HG02571 (cell line): ENCODE data around the gene HOXD10.

Experiments used
- ATAC-seq: cut with Tn5 transposase; IDR thresholded peaks from one replicate; pipeline ENCODE4 v1.9.1; 2021; ENCODE audit warnings: mild to moderate bottlenecking, moderate library complexity; ENCODE audit not compliant: unreplicated experiment

The HOXD10 gene

GRCh38 chr2:176082525-176082823 is 34.1 kb upstream of the HOXD10 start:
- ATAC-seq: no peak

- ATAC-seq: no peak
Measured at GRCh38 chr2:176082824-176083751, 33.5 kb upstream of the HOXD10 start.

DNA sequence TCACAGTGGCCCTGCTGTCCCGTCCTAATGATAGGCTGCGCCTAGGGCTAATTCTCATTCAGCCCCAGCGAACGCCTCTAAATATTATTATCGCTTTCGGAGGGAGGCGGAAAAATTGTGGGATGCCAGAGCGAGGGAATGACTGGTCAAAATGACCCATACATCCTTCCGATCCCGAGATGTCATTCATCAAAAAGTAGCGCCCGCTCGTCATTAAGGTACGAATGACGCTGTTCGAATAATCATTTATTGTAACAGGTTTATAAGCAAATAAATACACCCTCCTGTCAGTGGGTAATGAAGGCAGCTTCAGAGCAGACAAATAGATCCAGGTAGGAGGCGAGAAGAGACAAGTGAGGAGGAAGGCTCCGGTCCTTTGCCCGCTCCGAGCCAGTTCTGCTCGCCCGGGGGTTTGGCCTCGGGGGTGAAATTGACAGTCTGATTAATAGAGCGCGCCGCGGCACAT is 32.7 kb upstream of the HOXD10 start, which contains the start of gene EVX2:
TSS of gene EVX2 (minus strand) at position 167 of the 466 bp plus-strand sequence. CDS start 186 bp downstream, outside the sequence.
- no peak for ATAC-seq

- ATAC-seq: no peak
Measured at GRCh38 chr2:176084611-176085119, 31.9 kb upstream of the HOXD10 start.

DNA sequence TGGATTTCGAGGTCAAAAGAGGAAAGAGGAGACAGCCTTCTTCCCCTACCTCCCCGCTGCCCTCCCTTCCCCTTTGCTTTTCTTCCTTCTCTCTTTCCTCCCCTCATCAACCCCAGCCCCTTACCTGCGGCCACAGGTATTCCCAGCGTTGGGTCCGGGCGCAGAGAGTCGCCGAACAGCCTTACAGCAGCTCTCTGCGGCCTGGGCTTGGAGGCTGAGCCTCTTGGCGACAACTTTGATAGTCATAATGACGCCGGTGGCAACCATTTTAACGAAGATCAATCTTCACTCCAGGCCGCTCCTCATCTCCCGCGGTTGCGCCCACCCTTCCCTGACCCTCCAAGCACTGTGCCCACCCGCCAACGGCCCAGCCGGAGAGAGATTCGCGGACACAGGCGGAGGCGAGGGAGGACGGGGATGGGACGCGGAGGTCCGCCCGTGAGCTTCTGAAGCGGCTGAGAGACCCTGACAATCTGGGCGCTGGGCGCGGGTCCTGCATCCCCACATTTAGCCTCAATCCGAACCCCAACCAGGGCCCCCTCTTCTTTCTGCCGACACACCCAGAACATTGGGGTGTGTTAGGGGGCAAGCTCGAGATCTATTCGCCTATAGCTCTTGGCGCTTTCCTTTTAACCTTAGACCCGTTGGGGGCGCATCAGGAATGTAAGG is 31.3 kb upstream of the HOXD10 start:
- no peak for ATAC-seq

DNA sequence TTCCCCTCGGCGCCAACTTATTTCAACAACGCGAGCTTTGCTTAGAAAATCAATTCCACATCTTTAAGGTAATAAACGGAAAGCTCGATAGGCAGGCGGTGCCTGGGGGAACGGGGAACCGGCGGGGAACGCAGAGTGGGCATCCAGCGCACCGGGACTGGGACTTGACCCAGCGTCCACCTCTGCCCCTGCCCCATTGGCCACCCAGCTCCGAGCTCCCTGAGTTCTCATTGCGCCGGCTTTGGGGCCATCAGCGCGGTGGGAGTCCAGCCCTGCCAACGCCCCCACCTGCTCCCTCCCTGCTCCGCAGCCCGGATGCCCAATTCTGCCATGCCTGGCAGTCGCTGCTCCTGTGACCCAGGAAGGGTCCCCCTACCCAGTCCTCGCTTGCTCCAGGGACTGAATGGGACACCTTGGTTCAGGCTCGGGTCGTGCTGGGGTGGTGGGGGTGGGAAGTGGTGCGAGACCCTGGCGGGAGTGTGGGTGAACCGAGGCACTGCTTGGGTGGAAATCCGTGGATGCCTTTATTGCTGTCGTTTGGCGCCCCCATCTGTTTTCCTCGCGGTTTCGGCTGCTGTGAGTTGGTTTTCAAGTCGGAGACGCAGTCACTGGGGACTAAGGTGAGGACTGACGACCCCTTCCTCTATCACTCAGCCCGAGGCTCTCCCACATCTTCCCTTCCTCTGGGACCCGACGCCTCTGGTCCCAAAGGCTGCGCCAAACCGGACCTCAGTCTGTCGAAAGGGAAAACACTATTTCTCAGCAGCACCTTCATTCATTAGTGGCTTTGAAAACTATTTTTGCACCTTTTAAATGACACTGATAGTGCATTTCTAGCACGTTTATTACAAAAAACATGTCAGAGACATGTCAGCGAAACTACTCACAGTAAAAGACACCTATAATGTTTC is 30.5 kb upstream of the HOXD10 start:
- no peak for ATAC-seq

GRCh38 chr2:176087330-176088047 is 29.1 kb upstream of the HOXD10 start:
- ATAC-seq: no peak

DNA sequence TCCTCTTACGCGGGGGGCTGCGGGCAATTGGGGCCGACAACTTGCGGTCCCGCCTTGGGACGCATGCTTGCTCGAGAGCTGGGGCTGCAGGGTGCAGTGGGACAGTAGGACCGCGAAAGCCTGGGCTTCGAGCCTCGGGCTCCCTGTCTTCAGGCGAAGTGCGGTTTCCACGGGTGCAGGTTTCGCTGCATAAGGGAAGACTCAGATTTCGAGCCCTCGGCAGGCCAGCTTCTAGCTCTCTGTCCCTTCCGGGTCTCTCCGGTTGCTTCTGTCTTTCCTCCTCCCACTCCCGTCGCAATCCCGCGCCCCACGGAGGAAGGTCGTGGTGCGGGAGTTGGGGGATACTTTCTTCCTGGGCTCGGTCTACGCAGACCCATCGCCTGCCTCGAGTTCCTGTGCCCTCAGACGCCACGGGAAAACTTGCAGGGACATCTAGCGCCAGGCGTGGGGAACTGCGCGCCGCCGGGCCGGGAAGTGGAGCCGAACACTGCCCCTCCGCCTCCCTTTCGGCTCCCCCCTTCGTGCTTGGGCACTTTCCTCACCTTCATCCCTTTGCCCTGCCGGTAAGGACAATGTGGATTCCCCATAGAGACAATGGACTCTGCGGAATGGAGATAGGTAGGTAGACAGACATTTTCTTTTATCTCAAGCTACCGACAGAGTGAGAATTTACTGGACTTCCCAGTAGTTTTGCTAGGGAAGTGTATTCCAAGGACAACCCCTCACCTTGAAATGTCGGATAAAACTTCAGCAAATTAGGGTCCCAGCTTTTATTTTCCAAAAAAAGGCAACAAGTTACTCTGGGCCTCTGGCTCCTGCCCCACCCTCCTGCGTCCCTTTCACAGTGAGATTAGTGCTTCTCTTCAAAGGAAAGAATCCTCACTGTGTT is 28.3 kb upstream of the HOXD10 start:
- ATAC-seq: no peak

- ATAC-seq: no peak
Measured at GRCh38 chr2:176088937-176089842, 27.4 kb upstream of the HOXD10 start.

DNA sequence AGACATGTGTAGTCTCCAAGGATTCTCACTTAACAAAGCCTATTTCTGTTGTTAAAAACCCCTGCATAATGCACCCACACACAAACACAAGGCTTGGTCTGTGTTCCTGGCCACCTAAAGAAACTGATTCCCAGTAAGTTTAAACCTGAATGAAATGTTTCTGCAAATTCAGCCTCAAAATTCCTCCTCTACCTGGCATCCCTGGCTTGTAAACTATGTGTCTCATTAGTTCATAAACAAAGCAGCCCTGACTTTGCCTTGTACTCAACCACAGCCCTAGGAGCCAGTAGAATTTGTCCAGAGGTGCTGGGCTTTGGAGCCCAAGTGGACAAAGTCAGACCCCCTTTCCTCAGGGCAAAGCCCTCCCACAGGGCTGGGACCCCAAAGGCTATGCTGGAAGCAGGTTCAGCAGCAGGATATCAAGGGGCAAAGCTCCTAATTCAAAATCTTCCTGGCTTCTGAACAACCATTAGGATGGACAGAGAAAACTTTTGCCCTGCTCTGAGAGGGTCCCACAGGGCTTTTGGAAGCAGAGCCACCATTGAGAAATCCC is 26.7 kb upstream of the HOXD10 start:
- ATAC-seq: no peak

DNA sequence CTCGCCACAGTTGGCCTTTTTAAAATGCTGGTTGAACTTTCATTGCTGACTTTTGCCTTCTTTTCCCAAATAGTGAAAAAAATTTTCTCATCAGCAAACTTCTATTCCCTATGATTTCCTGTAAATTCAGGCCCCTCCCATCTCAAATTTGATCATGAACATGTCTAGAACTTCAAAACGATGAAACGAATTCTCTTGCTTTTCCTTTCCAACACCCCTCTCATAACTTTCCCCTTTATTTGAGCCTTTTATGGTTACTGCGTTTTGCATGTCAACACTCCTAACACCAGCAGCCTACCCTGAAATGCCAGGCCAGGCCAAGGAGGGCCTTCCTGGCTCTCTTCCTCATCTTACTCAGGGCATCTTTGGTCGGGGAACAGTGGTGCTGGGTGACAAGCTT is 25.7 kb upstream of the HOXD10 start:
- ATAC-seq: no peak

GRCh38 chr2:176091329-176092258 is 25.0 kb upstream of the HOXD10 start:
- no peak for ATAC-seq

GRCh38 chr2:176092270-176093144 is 24.1 kb upstream of the HOXD10 start, which contains the start of gene HOXD13:
TSS of gene HOXD13 (plus strand) at chr2:176092721. CDS start at chr2:176092891, 170 bp downstream.
- ATAC-seq: no peak

DNA sequence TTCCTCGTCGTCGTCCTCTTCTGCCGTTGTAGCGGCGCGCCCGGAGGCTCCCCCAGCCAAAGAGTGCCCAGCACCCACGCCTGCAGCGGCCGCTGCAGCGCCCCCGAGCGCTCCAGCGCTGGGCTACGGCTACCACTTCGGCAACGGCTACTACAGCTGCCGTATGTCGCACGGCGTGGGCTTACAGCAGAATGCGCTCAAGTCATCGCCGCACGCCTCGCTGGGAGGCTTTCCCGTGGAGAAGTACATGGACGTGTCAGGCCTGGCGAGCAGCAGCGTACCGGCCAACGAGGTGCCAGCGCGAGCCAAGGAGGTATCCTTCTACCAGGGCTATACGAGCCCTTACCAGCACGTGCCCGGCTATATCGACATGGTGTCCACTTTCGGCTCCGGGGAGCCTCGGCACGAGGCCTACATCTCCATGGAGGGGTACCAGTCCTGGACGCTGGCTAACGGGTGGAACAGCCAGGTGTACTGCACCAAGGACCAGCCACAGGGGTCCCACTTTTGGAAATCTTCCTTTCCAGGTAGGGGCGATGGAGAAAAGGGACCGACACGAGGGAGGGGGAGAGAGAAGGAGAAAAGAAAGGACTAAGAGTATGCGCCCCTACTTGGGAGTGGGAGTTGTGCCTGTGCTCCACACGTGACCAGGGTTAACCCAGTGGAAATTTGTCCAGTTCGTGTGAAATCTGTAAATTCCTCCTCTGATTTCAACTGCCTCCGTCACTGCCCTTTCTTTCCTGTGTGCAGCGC is 23.3 kb upstream of the HOXD10 start:
- no peak for ATAC-seq

DNA sequence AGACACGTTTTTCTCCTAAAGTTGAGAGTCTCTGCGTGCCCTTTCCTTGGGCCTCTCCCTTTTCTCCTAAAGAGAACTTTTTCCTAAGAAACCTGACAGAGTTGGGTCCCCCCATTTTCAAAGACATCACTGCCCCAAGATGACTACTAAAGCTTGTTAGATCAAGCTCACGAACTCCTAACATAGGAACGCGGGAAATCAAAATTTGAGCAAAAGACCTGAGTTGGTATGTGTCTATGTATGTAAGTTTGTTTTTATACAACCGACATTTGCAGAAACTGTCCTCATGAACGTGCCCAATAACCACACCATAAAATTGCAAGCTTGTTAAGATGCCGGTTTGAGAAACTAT is 22.7 kb upstream of the HOXD10 start:
- no peak for ATAC-seq
